H1 (cell line): Measurements from ENCODE around the gene CD44. TPM values are rescaled to one million over a fixed set of nuclear protein-coding genes. Genes with fewer than 3 reads are reported as not detected.

Experiments used
- CTCF ChIA-PET: fragments of 300-600 bp; sonication (Branson Sonifier 250); formaldehyde crosslinking; loops from one replicate; lab custom pipeline; 2021; ENCODE audit not compliant: partially characterized antibody; lab: Charles Lee
- POLR2A ChIA-PET: fragments of 300-600 bp; sonication (Branson Sonifier 250); formaldehyde crosslinking; loops from one replicate; lab custom pipeline; 2021; ENCODE audit warnings: inconsistent platforms; ENCODE audit not compliant: partially characterized antibody; lab: Charles Lee
- DNase-seq, 2 experiments: peaks; one replicate each; pipeline versions ENCODE4 v3.0.0 to v3.0.0-alpha.2; 2010 to 2022; ENCODE audit warnings: low spot score in 2 of 2, low read depth in 1 of 2, mixed read lengths in 1 of 2
- FAIRE-seq: peaks from 2 replicates; lab custom pipeline; 2011; peaks lifted over from hg19 to GRCh38; lab: Jason Lieb, UNC
- H2AFZ ChIP-seq: 2 replicates; pipeline ENCODE4 v1.8.1; 2012; ENCODE audit warnings: low read length, inconsistent platforms
- H2AK5ac ChIP-seq: 2 replicates; pipeline ENCODE4 v1.6.1; 2013; ENCODE audit warnings: low read depth, low read length
- H2BK120ac ChIP-seq: replicated peaks from 2 replicates; pipeline ENCODE3; 2013; ENCODE audit warnings: low read depth, low read length, inconsistent platforms
- H2BK12ac ChIP-seq: 2 replicates; pipeline ENCODE4 v1.6.1; 2013; ENCODE audit warnings: low read depth, low read length
- H2BK15ac ChIP-seq: 2 replicates; pipeline ENCODE4 v1.6.1; 2013; ENCODE audit warnings: low read length
- H2BK20ac ChIP-seq: 2 replicates; pipeline ENCODE4 v1.6.1; 2013; ENCODE audit warnings: low read length
- H2BK5ac ChIP-seq: 2 replicates; pipeline ENCODE4 v1.6.1; 2013; ENCODE audit warnings: low read depth, low read length
- H3K14ac ChIP-seq: 2 replicates; pipeline ENCODE4 v1.6.1; 2013; ENCODE audit warnings: inconsistent platforms; ENCODE audit not compliant: insufficient read length
- H3K18ac ChIP-seq: 2 replicates; pipeline ENCODE4 v1.6.1; 2013; ENCODE audit warnings: low read length; ENCODE audit errors: extremely low read depth
- H3K23ac ChIP-seq: 2 replicates; pipeline ENCODE4 v1.6.1; 2013; ENCODE audit warnings: inconsistent platforms; ENCODE audit not compliant: insufficient read length
- H3K23me2 ChIP-seq: 2 replicates; pipeline ENCODE4 v1.6.1; 2013; ENCODE audit warnings: low read depth, low read length
- H3K27ac ChIP-seq: 2 replicates; pipeline ENCODE4 v1.6.1; 2011; ENCODE audit warnings: low read depth, low read length, inconsistent platforms
- H3K27me3 ChIP-seq, 4 experiments: replicated peaks in 1 of 4; 1 replicate in 1 of 4; 2 replicates in 3 of 4; pipeline versions ENCODE4 v1.6.1 to v1.8.1; 2011 to 2013; ENCODE audit warnings: low read length in 3 of 4, mild to moderate bottlenecking in 3 of 4, inconsistent platforms in 2 of 4, mixed read lengths in 2 of 4, moderate library complexity in 1 of 4; ENCODE audit not compliant: control insufficient read depth in 3 of 4, insufficient read depth in 3 of 4; ENCODE audit errors: extremely low read depth in 1 of 4
- H3K36me3 ChIP-seq, 4 experiments: 2 replicates each; pipeline versions ENCODE4 v1.6.1 to v1.8.1; 2011 to 2013; ENCODE audit warnings: mild to moderate bottlenecking in 4 of 4, low read length in 3 of 4, moderate library complexity in 2 of 4, control low read depth in 1 of 4, inconsistent platforms in 1 of 4; ENCODE audit not compliant: insufficient read depth in 4 of 4, control insufficient read depth in 2 of 4
- H3K4ac ChIP-seq: replicated peaks from 2 replicates; pipeline ENCODE3; 2013; ENCODE audit warnings: low read length, low read depth, mixed read lengths, inconsistent platforms; ENCODE audit not compliant: insufficient read length
- H3K4me1 ChIP-seq, 4 experiments: replicated peaks in 1 of 4; 1 replicate in 1 of 4; 2 replicates in 3 of 4; pipeline versions ENCODE4 v1.6.1 to v1.8.1; 2011 to 2013; ENCODE audit warnings: low read length in 3 of 4, inconsistent platforms in 2 of 4, mixed read lengths in 1 of 4; ENCODE audit not compliant: insufficient read depth in 4 of 4, control insufficient read depth in 3 of 4
- H3K4me2 ChIP-seq, 2 experiments: 2 replicates each; pipeline versions ENCODE4 v1.6.1 to v1.8.1; 2011 to 2013; ENCODE audit warnings: low read depth in 2 of 2, low read length in 2 of 2, control low read depth in 1 of 2, inconsistent platforms in 1 of 2, mild to moderate bottlenecking in 1 of 2; ENCODE audit not compliant: insufficient read depth in 1 of 2
- H3K4me3 ChIP-seq, 4 experiments: fragments of 200-600, 300-600 bp in 1 of 4; sonication (generic), shearing (Covaris generic), sonication (Bioruptor Twin) in 1 of 4; 2 replicates each; pipeline versions ENCODE4 v1.5.1 to v1.8.1; 2011 to 2016; ENCODE audit warnings: low read length in 4 of 4, low read depth in 3 of 4, control low read depth in 2 of 4, inconsistent platforms in 2 of 4, mild to moderate bottlenecking in 2 of 4, mixed read lengths in 1 of 4, moderate library complexity in 1 of 4; ENCODE audit not compliant: insufficient read depth in 2 of 4; ENCODE audit errors: extremely low read depth in 1 of 4
- H3K56ac ChIP-seq: replicated peaks from 2 replicates; pipeline ENCODE3; 2013; ENCODE audit warnings: low read depth, mild to moderate bottlenecking, mixed read lengths, low read length, inconsistent platforms; ENCODE audit not compliant: insufficient read length
- H3K79me1 ChIP-seq: 2 replicates; pipeline ENCODE4 v1.6.1; 2013; ENCODE audit warnings: low read depth, low read length, control low read depth
- H3K79me2 ChIP-seq, 2 experiments: 2 replicates each; pipeline versions ENCODE4 v1.6.1 to v1.8.1; 2012 to 2013; ENCODE audit warnings: low read length in 2 of 2, mild to moderate bottlenecking in 2 of 2, inconsistent platforms in 1 of 2; ENCODE audit not compliant: insufficient read depth in 2 of 2, control insufficient read depth in 1 of 2
- H3K9ac ChIP-seq, 4 experiments: replicated peaks in 1 of 4; 1 replicate in 1 of 4; 2 replicates in 3 of 4; pipeline versions ENCODE4 v1.6.1 to v1.8.1; 2011 to 2013; ENCODE audit warnings: low read depth in 3 of 4, low read length in 3 of 4, control low read depth in 2 of 4, mild to moderate bottlenecking in 2 of 4, moderate library complexity in 2 of 4, inconsistent platforms in 1 of 4; ENCODE audit errors: extremely low read depth in 1 of 4
- H3K9me3 ChIP-seq, 2 experiments: 2 replicates each; pipeline versions ENCODE4 v1.6.1 to v1.8.1; 2012 to 2013; ENCODE audit warnings: mild to moderate bottlenecking in 2 of 2, moderate library complexity in 2 of 2, control low read depth in 1 of 2, inconsistent platforms in 1 of 2, low read depth in 1 of 2, low read length in 1 of 2, mixed read lengths in 1 of 2; ENCODE audit not compliant: insufficient read depth in 2 of 2
- H4K20me1 ChIP-seq, 2 experiments: replicated peaks in 1 of 2; 2 replicates each; pipeline versions ENCODE3 to v1.8.1; 2011 to 2013; ENCODE audit warnings: inconsistent platforms in 2 of 2, low read length in 2 of 2, mild to moderate bottlenecking in 1 of 2; ENCODE audit not compliant: insufficient read depth in 2 of 2, control insufficient read depth in 1 of 2
- H4K5ac ChIP-seq: 2 replicates; pipeline ENCODE4 v1.6.1; 2013; ENCODE audit warnings: low read length, low read depth, mixed read lengths, inconsistent platforms; ENCODE audit not compliant: insufficient read length
- H4K8ac ChIP-seq: 2 replicates; pipeline ENCODE4 v1.8.0; 2013; ENCODE audit warnings: mild to moderate bottlenecking, moderate library complexity, low read length, inconsistent platforms; ENCODE audit not compliant: insufficient read depth; ENCODE audit errors: extremely low read depth
- H4K91ac ChIP-seq: replicated peaks from 2 replicates; pipeline ENCODE3; 2013; ENCODE audit warnings: low read length, mixed read lengths, inconsistent platforms; ENCODE audit not compliant: insufficient read length
- BACH1 ChIP-seq: IDR thresholded peaks from 2 replicates; pipeline ENCODE4 v1.6.1; 2012; ENCODE audit warnings: low read length, improper control_type of control experiment
- CEBPB ChIP-seq: IDR thresholded peaks from 2 replicates; pipeline ENCODE4 v1.6.1; 2012; ENCODE audit warnings: low read depth, low read length
- CTBP2 ChIP-seq: IDR thresholded peaks from 2 replicates; pipeline ENCODE4 v1.7.0; 2011; ENCODE audit warnings: borderline replicate concordance, mild to moderate bottlenecking, moderate library complexity, mixed read lengths, low read length; ENCODE audit not compliant: insufficient read depth, insufficient read length
- RXRA ChIP-seq: IDR thresholded peaks from 2 replicates; pipeline ENCODE4 v1.6.1; 2011; ENCODE audit warnings: low read depth, mild to moderate bottlenecking, low read length, moderate library complexity; ENCODE audit not compliant: insufficient read depth
- SRF ChIP-seq: IDR thresholded peaks from 2 replicates; pipeline ENCODE4 v1.6.1; 2011; ENCODE audit warnings: mild to moderate bottlenecking, low read depth, low read length, moderate library complexity
- WGBS, 2 experiments: shearing (Covaris generic) in 1 of 2; methylation state at CpG; one replicate each; pipeline versions ENCODE4 v1.1.6 to v1.1.7; 2013 to 2015; ENCODE audit warnings: low lambda C conversion rate in 2 of 2, mixed read lengths in 2 of 2, inconsistent platforms in 1 of 2, low coverage in 1 of 2, missing lambda C conversion rate in 1 of 2; ENCODE audit not compliant: insufficient replicate concordance in 2 of 2, insufficient coverage in 1 of 2, insufficient read length in 1 of 2; ENCODE audit errors: extremely low coverage in 1 of 2, missing lambda C conversion rate in 1 of 2; 5-methylcytosine and 5-hydroxymethylcytosine counted together
- polyA plus RNA-seq, 7 experiments: library from polyadenylated mRNA; depleted of rRNA in 3 of 7; stranded (reverse) in 5 of 7; unstranded in 2 of 7; fragments of >200 nt in 5 of 7; fragments of 200-250 nt in 2 of 7; gene quantifications; 1 replicate in 5 of 7; 2 replicates in 1 of 7; 4 replicates in 1 of 7; pipeline versions ENCODE4 v1.2.1 to v1.2.3, GENCODE V29; 2011 to 2013; ENCODE audit warnings: missing spikeins in 2 of 7, mixed read lengths in 2 of 7
- total RNA-seq: library from RNA; stranded (reverse); fragmentation: NEBNext Ultra II Directional; extraction: Animal tissue kit (Norgen Biotek cat#: 25700); gene quantifications from 2 replicates; pipeline ENCODE4 v1.2.1, GENCODE V29; 2021

CD44 gene
- total and polyA plus RNA-seq, 2 of the 8 experiments (the other 6 are each of a cell fraction or from before 2014, with no cell fraction given) = 11.8 to 13.7 TPM

- Histone ChIP-seq H2BK20ac (no peak overlapping the region), H3K36me3 (no peaks in the 10 kb centered on the region), H3K79me1 (no peaks in the 10 kb centered on the region), H3K56ac (no peak overlapping the region), H4K8ac (no peak overlapping the region), H3K4ac (no peak overlapping the region), H3K23ac (no peak overlapping the region), H2AK5ac (no peak overlapping the region), H3K9ac (no peak overlapping the region), H3K27ac (no peak overlapping the region), H3K18ac (no peak overlapping the region), H3K14ac (no peak overlapping the region), H2BK12ac (no peak overlapping the region), H3K79me2 (no peaks in the 10 kb centered on the region), H3K23me2 (peaks cover 2% of the 10 kb centered on the region; the same call in 1 of the 2 replicates), H3K9me3 (no peaks in the 10 kb centered on the region)
- POLR2A ChIA-PET = no interaction called here
- TF ChIP-seq CEBPB (no peak), CTBP2 (no peak), RXRA (no peak), SRF (no peak), BACH1 (no peak)
- TF ChIP-seq, all 59 proteins: peak for 0
- Histone ChIP-seq H2BK5ac (no peak overlapping the region), H4K91ac (no peak overlapping the region), H2AFZ (no peak overlapping the region), H3K4me3 (no peak overlapping the region), H4K5ac (no peak overlapping the region), H3K4me1 (no peaks in the 10 kb centered on the region), H2BK15ac (no peak overlapping the region), H3K27me3 (no peaks in the 10 kb centered on the region), H4K20me1 (no peaks in the 10 kb centered on the region), H2BK120ac (no peak overlapping the region), H3K4me2 (no peak overlapping the region)
- CTCF ChIA-PET = interaction anchor here (0.6 to 1.1 kb wide), 3 partner anchors 15 to 264 kb away, joined by 3 to 5 read pairs (median 3); no protein-coding TSS in a partner anchor
- no peak for DNase-seq
- WGBS, 2 experiments = 87% methylated on average over 7 of the region's 7 CpGs; no CpG with 5 or more reads in 1 of the 2 experiments
- FAIRE-seq = no peak
Observed at GRCh38 chr11:35280727-35281126, 141.8 kb downstream of the CD44 start.
